Neural progenitor cell (in vitro differentiated cells): ENCODE data around the gene SCO2. TPM values are rescaled to one million over a fixed set of nuclear protein-coding genes. Genes with fewer than 3 reads are reported as not detected.

Experiments used
- DNase-seq: peaks from one replicate; pipeline ENCODE4 v3.0.0-alpha.2; 2016; ENCODE audit warnings: low spot score
- H2AFZ ChIP-seq: fragments of 200-600 bp; sonication (generic); replicated peaks from 2 replicates; pipeline ENCODE4 v1.6.1; 2016; ENCODE audit warnings: antibody characterized with exemption
- H3F3A ChIP-seq: fragments of 200-600 bp; sonication (generic); 2 replicates; pipeline ENCODE4 v1.6.1; 2016; ENCODE audit warnings: antibody characterized with exemption, low read depth
- H3K27ac ChIP-seq: fragments of 200-600 bp; sonication (generic); 2 replicates; pipeline ENCODE4 v1.5.1; 2016; ENCODE audit warnings: mild to moderate bottlenecking
- H3K27me3 ChIP-seq: fragments of 200-600 bp; sonication (generic); 2 replicates; pipeline ENCODE4 v1.6.1; 2016; ENCODE audit warnings: mild to moderate bottlenecking, moderate library complexity
- H3K36me3 ChIP-seq: fragments of 200-600 bp; sonication (generic); 2 replicates; pipeline ENCODE4 v1.5.1; 2016
- H3K4me1 ChIP-seq: fragments of 200-600 bp; sonication (generic); 2 replicates; pipeline ENCODE4 v1.6.1; 2016; ENCODE audit warnings: mixed run types
- H3K4me2 ChIP-seq: fragments of 200-600 bp; sonication (generic); 2 replicates; pipeline ENCODE4 v1.6.1; 2016
- H3K4me3 ChIP-seq: fragments of 200-600 bp; sonication (generic); 2 replicates; pipeline ENCODE4 v1.5.1; 2016
- H3K79me2 ChIP-seq: fragments of 200-600 bp; sonication (generic); 2 replicates; pipeline ENCODE4 v1.6.1; 2016; ENCODE audit warnings: low read depth
- H3K9ac ChIP-seq: fragments of 200-600 bp; sonication (generic); 2 replicates; pipeline ENCODE4 v1.6.1; 2016
- H3K9me3 ChIP-seq: fragments of 200-600 bp; sonication (generic); 2 replicates; pipeline ENCODE4 v1.5.1; 2016; ENCODE audit warnings: low read depth
- H4K20me1 ChIP-seq: fragments of 200-600 bp; sonication (generic); 2 replicates; pipeline ENCODE4 v1.6.1; 2016; ENCODE audit warnings: low read depth
- H3K27ac Mint-ChIP-seq: 3 replicates; pipeline ENCODE4 v1.8.0; 2021; ENCODE audit warnings: mixed read lengths
- H3K27me3 Mint-ChIP-seq: 2 replicates; pipeline ENCODE4 v1.8.0; 2022; ENCODE audit warnings: low read depth, mild to moderate bottlenecking, inconsistent platforms, moderate library complexity, mixed read lengths; ENCODE audit not compliant: insufficient read depth
- H3K36me3 Mint-ChIP-seq: 3 replicates; pipeline ENCODE4 v1.8.0; 2021; ENCODE audit warnings: mixed read lengths
- H3K4me1 Mint-ChIP-seq: 3 replicates; pipeline ENCODE4 v1.8.0; 2021; ENCODE audit warnings: mixed read lengths
- H3K4me3 Mint-ChIP-seq: 3 replicates; pipeline ENCODE4 v1.8.0; 2021; ENCODE audit warnings: mild to moderate bottlenecking, moderate library complexity, mixed read lengths
- H3K9me3 Mint-ChIP-seq: 3 replicates; pipeline ENCODE4 v1.8.0; 2020; ENCODE audit warnings: mixed read lengths
- EZH2 ChIP-seq: fragments of 200-600 bp; sonication (generic); IDR thresholded peaks from 2 replicates; pipeline ENCODE4 v1.6.1; 2017; ENCODE audit warnings: antibody characterized with exemption, mild to moderate bottlenecking, moderate library complexity
- EZH2phosphoT487 ChIP-seq: fragments of 200-600 bp; sonication (generic); IDR thresholded peaks from 2 replicates; pipeline ENCODE4 v1.6.1; 2017; ENCODE audit warnings: antibody characterized with exemption
- total RNA-seq: library from RNA; depleted of rRNA; stranded (reverse); fragments of >200 nt; gene quantifications from 2 replicates; pipeline ENCODE4 v1.2.3, GENCODE V29; 2015; ENCODE audit warnings: low replicate concordance
- TF ChIP-seq, protein P1 (sequence below): fragments of 200-600 bp; sonication (generic); IDR thresholded peaks from 2 replicates; pipeline ENCODE4 v1.5.1; 2017; ENCODE audit warnings: antibody characterized with exemption, mild to moderate bottlenecking

The SCO2 gene
- total RNA-seq, 1 donor from 2014 or later = not detected

DNA sequence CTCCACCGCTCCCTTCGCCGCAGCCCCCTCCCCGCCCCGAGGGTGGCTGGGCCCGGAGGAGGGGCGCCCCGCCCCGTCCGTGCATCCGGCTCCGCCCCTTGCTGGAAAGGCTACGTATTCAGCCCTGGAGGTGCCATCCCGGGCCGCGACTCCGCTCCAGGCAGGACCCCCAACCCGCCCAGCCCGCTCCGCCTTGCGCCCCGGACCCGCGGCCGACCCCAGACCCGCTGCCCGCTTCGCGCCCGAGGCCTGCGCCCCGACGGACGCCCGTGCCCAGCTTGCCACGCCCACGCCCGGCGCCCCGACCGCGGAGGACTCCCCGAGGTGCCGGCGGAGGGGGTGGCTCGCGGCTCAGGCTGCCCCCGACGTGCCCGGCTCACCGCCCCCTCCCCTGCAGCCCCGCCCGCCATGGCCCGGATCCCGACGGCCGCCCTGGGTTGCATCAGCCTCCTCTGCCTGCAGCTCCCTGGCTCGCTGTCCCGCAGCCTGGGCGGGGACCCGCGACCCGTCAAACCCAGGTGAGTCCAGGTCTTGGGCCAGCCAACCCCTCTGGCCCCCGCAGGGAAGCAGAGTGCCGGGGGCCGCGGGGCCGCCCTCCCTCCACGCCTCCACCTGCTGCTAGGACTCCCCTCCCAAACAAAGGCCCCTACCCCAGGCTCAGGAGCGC, 43.8 kb downstream of the SCO2 start, which contains the start of gene ADM2:
Gene ADM2, plus strand, starts transcription at position 104 of the 667 bp plus-strand sequence. Its CDS starts 305 bp downstream, at position 409.
- Histone ChIP-seq H3K9me3 (no peaks in the 10 kb centered on the region), H3F3A (peaks cover 3% of the 10 kb centered on the region), H3K4me3 (peak within 1 kb of the TSS; percentile 53), H2AFZ (peak within 1 kb of the TSS; percentile 86), H3K9ac (no peak within 1 kb of the TSS), H3K36me3 (no peaks in the 10 kb centered on the region), H3K4me1 (no peaks in the 10 kb centered on the region), H4K20me1 (no peaks in the 10 kb centered on the region), H3K27me3 (peaks cover 37% of the 10 kb centered on the region), H3K27ac (no peak within 1 kb of the TSS), H3K79me2 (no peaks in the 10 kb centered on the region), H3K4me2 (peak within 1 kb of the TSS; percentile 70)
- Mint-ChIP-seq H3K27me3 (peaks cover 39% of the 10 kb centered on the region), H3K4me1 (peaks cover 2% of the 10 kb centered on the region), H3K27ac (no peak within 1 kb of the TSS), H3K4me3 (peak within 1 kb of the TSS; percentile 72), H3K36me3 (no peaks in the 10 kb centered on the region), H3K9me3 (peaks cover 2% of the 10 kb centered on the region)
- DNase-seq = peak; percentile 81
- TF ChIP-seq EZH2 = peak; percentile 65
- peak; percentile 29 for TF ChIP-seq EZH2phosphoT487
- TF ChIP-seq, protein P1, sequence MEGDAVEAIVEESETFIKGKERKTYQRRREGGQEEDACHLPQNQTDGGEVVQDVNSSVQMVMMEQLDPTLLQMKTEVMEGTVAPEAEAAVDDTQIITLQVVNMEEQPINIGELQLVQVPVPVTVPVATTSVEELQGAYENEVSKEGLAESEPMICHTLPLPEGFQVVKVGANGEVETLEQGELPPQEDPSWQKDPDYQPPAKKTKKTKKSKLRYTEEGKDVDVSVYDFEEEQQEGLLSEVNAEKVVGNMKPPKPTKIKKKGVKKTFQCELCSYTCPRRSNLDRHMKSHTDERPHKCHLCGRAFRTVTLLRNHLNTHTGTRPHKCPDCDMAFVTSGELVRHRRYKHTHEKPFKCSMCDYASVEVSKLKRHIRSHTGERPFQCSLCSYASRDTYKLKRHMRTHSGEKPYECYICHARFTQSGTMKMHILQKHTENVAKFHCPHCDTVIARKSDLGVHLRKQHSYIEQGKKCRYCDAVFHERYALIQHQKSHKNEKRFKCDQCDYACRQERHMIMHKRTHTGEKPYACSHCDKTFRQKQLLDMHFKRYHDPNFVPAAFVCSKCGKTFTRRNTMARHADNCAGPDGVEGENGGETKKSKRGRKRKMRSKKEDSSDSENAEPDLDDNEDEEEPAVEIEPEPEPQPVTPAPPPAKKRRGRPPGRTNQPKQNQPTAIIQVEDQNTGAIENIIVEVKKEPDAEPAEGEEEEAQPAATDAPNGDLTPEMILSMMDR = no peak

DNA sequence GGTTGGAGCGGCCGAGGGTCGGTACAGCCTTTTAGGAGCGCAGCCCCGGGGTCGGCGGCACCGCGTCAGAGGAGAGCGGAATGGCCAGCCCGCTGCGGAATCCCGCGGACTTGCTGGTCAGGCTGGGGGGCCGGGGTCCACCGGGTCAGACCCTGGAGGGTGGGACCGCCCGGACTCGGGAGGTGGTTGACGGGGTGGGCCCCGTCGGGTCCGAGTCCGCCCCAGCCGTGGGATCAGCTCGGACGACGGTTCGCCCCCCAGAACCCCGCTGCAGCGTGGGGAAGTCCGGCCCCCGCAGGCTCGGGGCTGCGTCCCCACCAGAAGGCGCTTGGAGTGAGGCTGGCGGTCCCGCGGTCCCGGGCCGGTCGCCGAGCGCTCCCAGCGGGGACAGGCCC, 44.4 kb downstream of the SCO2 start:
- Histone ChIP-seq H3K36me3 (no peaks in the 10 kb centered on the region), H3K9ac (no peak overlapping the region), H3K79me2 (no peaks in the 10 kb centered on the region), H3K4me3 (peak overlapping the region; percentile 53), H3K27ac (no peak overlapping the region), H3F3A (peaks cover 3% of the 10 kb centered on the region), H4K20me1 (no peaks in the 10 kb centered on the region), H3K4me1 (no peaks in the 10 kb centered on the region), H3K4me2 (peak overlapping the region; percentile 70), H3K9me3 (no peaks in the 10 kb centered on the region), H3K27me3 (peaks cover 37% of the 10 kb centered on the region), H2AFZ (peak overlapping the region; percentile 86)
- TF ChIP-seq EZH2 = peak; percentile 89
- peak; percentile 84 for TF ChIP-seq EZH2phosphoT487
- TF ChIP-seq, protein P1 = no peak
- peaks cover 2% of the 10 kb centered on the region for H3K4me1 Mint-ChIP-seq
- no peak overlapping the region for H3K27ac Mint-ChIP-seq
- H3K36me3 Mint-ChIP-seq = no peaks in the 10 kb centered on the region
- peaks cover 43% of the 10 kb centered on the region for H3K27me3 Mint-ChIP-seq
- H3K9me3 Mint-ChIP-seq = peaks cover 2% of the 10 kb centered on the region
- peak; percentile 51 for DNase-seq
- peak overlapping the region; percentile 67 for H3K4me3 Mint-ChIP-seq

DNA sequence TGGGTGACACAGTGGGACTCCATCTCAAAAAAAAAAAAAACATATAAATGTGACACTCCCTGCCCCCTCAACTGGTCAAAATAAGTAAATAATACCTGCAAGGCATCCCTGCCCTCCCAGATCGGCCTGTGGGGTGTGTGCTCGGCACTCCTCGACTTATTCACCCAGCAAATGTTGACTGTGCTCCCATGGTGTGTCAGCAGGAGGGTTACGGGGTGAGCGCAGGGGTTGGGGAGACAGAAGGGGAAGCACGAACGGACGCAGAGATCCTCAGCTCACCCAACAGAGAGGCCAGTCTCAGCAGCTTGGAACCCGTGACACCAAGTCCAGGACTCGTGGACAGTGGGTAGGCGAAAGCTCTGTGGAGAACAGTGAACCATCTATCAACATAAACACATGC, 45.7 kb downstream of the SCO2 start:
- H3K9ac ChIP-seq = no peak overlapping the region
- no peak overlapping the region for H3K4me2 ChIP-seq
- H3K4me3 Mint-ChIP-seq = peak overlapping the region; percentile 53
- no peaks in the 10 kb centered on the region for H3K36me3 ChIP-seq
- H3K36me3 Mint-ChIP-seq = no peaks in the 10 kb centered on the region
- H3K4me3 ChIP-seq = no peak overlapping the region
- H3K4me1 ChIP-seq = peaks cover 3% of the 10 kb centered on the region
- H3K27me3 Mint-ChIP-seq = peaks cover 45% of the 10 kb centered on the region
- H2AFZ ChIP-seq = no peak overlapping the region
- peaks cover 6% of the 10 kb centered on the region for H3K4me1 Mint-ChIP-seq
- peaks cover 3% of the 10 kb centered on the region for H3F3A ChIP-seq
- DNase-seq = no peak
- H4K20me1 ChIP-seq = no peaks in the 10 kb centered on the region
- peaks cover 2% of the 10 kb centered on the region for H3K9me3 Mint-ChIP-seq
- no peak overlapping the region for H3K27ac ChIP-seq
- H3K27me3 ChIP-seq = peaks cover 37% of the 10 kb centered on the region
- TF ChIP-seq EZH2 = no peak
- no peak for TF ChIP-seq EZH2phosphoT487
- TF ChIP-seq, protein P1 = no peak
- H3K27ac Mint-ChIP-seq = peak overlapping the region; percentile 50
- H3K79me2 ChIP-seq = no peaks in the 10 kb centered on the region
- H3K9me3 ChIP-seq = no peaks in the 10 kb centered on the region
